Fibroblast of mammary gland (primary cell): ENCODE measurements around the gene B4GALNT3.

ENCODE experiments used
- DNase-seq: peaks from one replicate; pipeline ENCODE4 v3.0.0-alpha.2; 2010; ENCODE audit warnings: low read depth
- H3K4me3 ChIP-seq: 2 replicates; pipeline ENCODE4 v1.5.1; 2011; ENCODE audit warnings: low read depth, mild to moderate bottlenecking, low read length, moderate library complexity; ENCODE audit not compliant: control insufficient read depth
- CTCF ChIP-seq: conservative IDR thresholded peaks from 2 replicates; pipeline ENCODE4 v1.5.1; 2011; ENCODE audit warnings: low read depth, low read length, inconsistent platforms; ENCODE audit not compliant: control insufficient read depth, insufficient read depth

Gene B4GALNT3

GRCh38 chr12:607541-608001 is 147.8 kb downstream of the B4GALNT3 start:
- H3K4me3 ChIP-seq, result no peak overlapping the region
- TF ChIP-seq CTCF, result no peak
- no peak for DNase-seq

- H3K4me3 ChIP-seq, result no peak overlapping the region
- DNase-seq, result no peak
- TF ChIP-seq CTCF, result no peak
These were observed 148.7 kb downstream of the B4GALNT3 start for GRCh38 chr12:608413-608812.

GRCh38 chr12:608921-609320 is 149.2 kb downstream of the B4GALNT3 start:
- DNase-seq, result no peak
- TF ChIP-seq CTCF, result no peak

GRCh38 chr12:611721-612120 is 152.0 kb downstream of the B4GALNT3 start:
- no peak for TF ChIP-seq CTCF
- DNase-seq, result no peak
- no peak overlapping the region for H3K4me3 ChIP-seq

More at GRCh38 chr12:608921-609320, 149.2 kb downstream of the B4GALNT3 start:
- no peak overlapping the region for H3K4me3 ChIP-seq

GRCh38 chr12:612293-612692 is 152.6 kb downstream of the B4GALNT3 start:
- no peak for DNase-seq

GRCh38 chr12:612886-613285 is 153.1 kb downstream of the B4GALNT3 start:
- DNase-seq, result no peak
- no peak overlapping the region for H3K4me3 ChIP-seq
- no peak for TF ChIP-seq CTCF

More at GRCh38 chr12:612293-612692, 152.6 kb downstream of the B4GALNT3 start:
- H3K4me3 ChIP-seq, result no peak overlapping the region
- no peak for TF ChIP-seq CTCF
